PC-3 (cell line): ENCODE data around the gene SCARB1.

Experiments used
- EZH2 ChIP-seq: fragments of 300-600 bp; sonication (generic); IDR thresholded peaks from one replicate; pipeline ENCODE4 v1.6.1; 2017; ENCODE audit warnings: antibody characterized with exemption, mild to moderate bottlenecking, low read length; ENCODE audit not compliant: unreplicated experiment
- TF ChIP-seq, protein P1 (sequence below): fragments of 300-600 bp; sonication (generic); conservative IDR thresholded peaks from 2 replicates; pipeline ENCODE4 v1.5.1; 2017; ENCODE audit warnings: antibody characterized with exemption, low read depth, mild to moderate bottlenecking, low read length

DNA sequence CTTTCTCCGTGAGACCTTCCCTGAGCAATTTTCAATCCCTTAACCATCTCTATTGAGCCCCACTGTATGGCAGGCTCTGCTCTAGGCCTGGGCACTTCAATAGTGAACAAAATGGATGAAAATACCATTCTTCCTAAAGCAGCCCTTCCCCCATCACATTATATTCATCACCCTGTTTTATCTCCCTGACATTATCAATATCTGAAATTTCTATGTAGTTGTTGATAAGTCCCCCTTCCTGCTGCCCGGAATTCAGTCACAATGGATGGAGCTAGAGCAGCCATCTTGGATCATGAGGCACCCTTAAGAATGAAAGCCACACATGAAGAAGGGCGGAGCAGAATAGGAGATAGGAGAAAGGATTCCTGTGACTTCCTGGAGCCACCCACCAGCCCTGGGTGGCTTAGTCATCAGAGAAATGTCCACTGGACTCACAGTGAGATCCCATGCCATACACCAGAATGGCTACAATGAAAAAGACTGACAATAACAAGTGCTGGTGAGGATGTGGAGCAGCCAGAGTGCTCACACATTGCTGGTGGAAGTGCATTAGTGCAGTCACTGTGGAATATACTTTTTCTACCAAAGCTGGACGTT, 33.9 kb downstream of the SCARB1 start:
- TF ChIP-seq, protein P1, sequence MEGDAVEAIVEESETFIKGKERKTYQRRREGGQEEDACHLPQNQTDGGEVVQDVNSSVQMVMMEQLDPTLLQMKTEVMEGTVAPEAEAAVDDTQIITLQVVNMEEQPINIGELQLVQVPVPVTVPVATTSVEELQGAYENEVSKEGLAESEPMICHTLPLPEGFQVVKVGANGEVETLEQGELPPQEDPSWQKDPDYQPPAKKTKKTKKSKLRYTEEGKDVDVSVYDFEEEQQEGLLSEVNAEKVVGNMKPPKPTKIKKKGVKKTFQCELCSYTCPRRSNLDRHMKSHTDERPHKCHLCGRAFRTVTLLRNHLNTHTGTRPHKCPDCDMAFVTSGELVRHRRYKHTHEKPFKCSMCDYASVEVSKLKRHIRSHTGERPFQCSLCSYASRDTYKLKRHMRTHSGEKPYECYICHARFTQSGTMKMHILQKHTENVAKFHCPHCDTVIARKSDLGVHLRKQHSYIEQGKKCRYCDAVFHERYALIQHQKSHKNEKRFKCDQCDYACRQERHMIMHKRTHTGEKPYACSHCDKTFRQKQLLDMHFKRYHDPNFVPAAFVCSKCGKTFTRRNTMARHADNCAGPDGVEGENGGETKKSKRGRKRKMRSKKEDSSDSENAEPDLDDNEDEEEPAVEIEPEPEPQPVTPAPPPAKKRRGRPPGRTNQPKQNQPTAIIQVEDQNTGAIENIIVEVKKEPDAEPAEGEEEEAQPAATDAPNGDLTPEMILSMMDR: no peak
- TF ChIP-seq EZH2: no peak
